GM12892 (cell line): ENCODE measurements around the gene ORAI3.

ENCODE experiments used
- DNase-seq: peaks from one replicate; pipeline ENCODE4 v3.0.0; 2011; ENCODE audit not compliant: insufficient read length
- FAIRE-seq: peaks from 2 replicates; lab custom pipeline; 2011; peaks lifted over from hg19 to GRCh38; lab: Jason Lieb, UNC
- POLR2A ChIP-seq: IDR thresholded peaks from 2 replicates; pipeline ENCODE4 v1.6.1; 2011; ENCODE audit warnings: low read depth, low read length, control low read depth
- POLR2AphosphoS5 ChIP-seq: IDR thresholded peaks from 2 replicates; pipeline ENCODE4 v1.6.1; 2011; ENCODE audit warnings: low read depth, low read length, control low read depth
- TAF1 ChIP-seq: IDR thresholded peaks from 2 replicates; pipeline ENCODE4 v1.6.1; 2011; ENCODE audit warnings: low read depth, mild to moderate bottlenecking, control low read depth, low read length, borderline replicate concordance

The ORAI3 gene

GRCh38 chr16:30910427-30911029 lies 38.3 kb upstream of the ORAI3 start:
- TF ChIP-seq POLR2A (no peak), POLR2AphosphoS5 (no peak), TAF1 (no peak)
- FAIRE-seq (no peak), DNase-seq (no peak)

DNA sequence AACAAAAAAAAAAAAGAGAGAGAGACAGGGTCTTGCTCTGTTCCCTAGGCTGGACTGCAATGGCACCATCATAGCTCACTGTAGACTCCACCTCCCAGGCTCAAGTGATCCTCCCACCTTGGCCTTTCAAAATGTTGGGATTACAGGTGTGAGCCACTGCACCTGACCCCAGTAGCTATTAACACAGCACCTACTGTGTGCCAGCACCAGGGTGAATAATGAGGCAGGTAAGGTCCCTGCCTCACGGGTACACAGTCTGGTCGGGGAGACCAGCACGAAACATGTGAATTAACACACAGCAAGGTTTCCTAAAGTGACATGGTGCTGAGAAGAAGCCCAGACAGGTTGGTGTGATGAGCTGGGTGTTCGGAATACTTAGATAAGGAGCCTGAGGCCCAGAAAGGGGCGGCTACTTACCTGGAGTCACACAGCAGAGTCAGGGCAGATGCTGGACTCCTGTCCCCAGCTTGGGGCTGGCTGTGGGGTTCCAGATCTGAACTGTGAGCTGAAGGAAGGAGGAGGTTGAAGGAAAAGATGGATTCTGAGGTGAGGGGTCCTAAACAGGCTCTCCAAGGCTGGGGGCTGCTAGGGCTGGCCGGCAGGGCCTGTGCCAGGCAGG lies 36.0 kb upstream of the ORAI3 start:
- no peak for DNase-seq
- TF ChIP-seq TAF1 (no peak), POLR2A (no peak), POLR2AphosphoS5 (no peak)
- no peak for FAIRE-seq

GRCh38 chr16:30914830-30915229 lies 34.0 kb upstream of the ORAI3 start:
- FAIRE-seq (no peak), DNase-seq (no peak)
- no peak for TF ChIP-seq POLR2AphosphoS5
- TF ChIP-seq POLR2A, result no peak
- no peak for TF ChIP-seq TAF1

DNA sequence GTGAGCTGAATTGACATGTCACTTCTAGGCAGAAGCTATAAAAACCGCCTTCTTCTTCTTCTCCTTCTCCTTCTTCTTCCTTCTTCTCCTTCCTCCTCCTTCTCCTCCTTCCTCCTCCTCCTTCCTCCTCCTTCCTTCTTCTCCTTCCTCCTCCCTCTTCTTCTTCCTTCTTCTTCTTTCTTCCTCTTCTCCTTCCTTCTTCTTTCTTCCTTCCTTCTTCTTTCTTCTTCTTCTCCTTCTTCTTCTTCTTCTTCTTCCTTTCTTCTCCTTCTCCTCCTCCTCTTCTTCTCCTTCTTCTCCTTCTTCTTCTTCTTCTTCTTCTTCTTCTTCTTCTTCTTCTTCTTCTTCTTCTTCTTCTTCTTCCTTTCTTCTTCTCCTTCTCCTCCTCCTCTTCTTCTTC lies 30.3 kb upstream of the ORAI3 start:
- TF ChIP-seq POLR2A, result no peak
- TF ChIP-seq TAF1, result no peak
- TF ChIP-seq POLR2AphosphoS5, result no peak
- no peak for FAIRE-seq
- no peak for DNase-seq

- TF ChIP-seq POLR2A, result no peak
- TF ChIP-seq POLR2AphosphoS5, result no peak
- TF ChIP-seq TAF1, result no peak
- FAIRE-seq, result no peak
- DNase-seq, result no peak
These were observed 28.0 kb upstream of the ORAI3 start for GRCh38 chr16:30920891-30921290.

DNA sequence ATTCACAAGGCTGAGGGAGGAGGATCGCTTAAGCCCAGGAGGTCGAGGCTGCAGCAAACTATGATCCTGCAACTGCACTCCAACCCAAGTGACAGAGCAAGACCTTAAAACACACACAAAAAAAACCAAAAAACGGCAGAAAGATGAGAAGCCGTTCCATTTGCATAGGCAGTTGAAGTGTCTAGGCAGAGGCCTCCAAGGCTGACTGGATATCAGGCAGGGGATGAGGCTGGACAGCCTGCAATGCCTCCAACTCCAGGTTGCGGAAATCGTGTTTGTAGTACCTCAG lies 27.5 kb upstream of the ORAI3 start:
- FAIRE-seq (peak; percentile 83), DNase-seq (no peak)
- no peak for TF ChIP-seq TAF1
- no peak for TF ChIP-seq POLR2A

DNA sequence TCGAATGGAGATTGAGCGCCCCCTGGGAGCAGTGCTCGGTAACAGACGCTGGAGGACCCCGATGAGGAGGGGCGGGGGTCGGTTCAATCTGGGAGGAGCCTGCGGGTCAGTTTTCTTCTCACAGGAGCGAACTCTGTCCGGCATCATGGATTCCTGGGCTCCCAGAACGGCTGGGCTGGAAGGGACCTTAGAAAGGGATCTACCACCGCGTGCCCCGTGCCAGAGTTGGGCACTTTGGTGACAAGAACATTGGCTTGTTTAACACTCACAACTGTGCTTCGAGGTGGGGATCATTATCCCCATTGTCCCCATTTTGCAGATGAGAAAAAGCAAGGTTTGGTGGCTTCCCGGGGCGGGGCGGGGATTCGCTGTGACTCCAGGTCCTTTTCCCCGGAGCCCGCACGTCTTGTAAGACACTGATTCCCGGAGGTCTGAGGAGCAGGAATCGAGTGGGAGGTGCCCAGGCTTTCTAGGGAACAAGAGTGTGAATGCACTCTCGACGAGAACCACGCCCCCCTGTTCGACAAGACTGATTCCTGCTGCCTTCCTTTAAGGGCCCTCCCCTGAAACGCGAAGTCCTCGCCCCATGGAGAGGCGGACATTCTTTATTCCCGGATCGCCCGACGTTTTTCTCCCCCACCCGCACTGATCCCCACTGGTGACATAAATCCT lies 27.0 kb upstream of the ORAI3 start:
- peak; percentile 58 for DNase-seq
- TF ChIP-seq TAF1, result no peak
- no peak for TF ChIP-seq POLR2A
- TF ChIP-seq POLR2AphosphoS5, result no peak
- no peak for FAIRE-seq

DNA sequence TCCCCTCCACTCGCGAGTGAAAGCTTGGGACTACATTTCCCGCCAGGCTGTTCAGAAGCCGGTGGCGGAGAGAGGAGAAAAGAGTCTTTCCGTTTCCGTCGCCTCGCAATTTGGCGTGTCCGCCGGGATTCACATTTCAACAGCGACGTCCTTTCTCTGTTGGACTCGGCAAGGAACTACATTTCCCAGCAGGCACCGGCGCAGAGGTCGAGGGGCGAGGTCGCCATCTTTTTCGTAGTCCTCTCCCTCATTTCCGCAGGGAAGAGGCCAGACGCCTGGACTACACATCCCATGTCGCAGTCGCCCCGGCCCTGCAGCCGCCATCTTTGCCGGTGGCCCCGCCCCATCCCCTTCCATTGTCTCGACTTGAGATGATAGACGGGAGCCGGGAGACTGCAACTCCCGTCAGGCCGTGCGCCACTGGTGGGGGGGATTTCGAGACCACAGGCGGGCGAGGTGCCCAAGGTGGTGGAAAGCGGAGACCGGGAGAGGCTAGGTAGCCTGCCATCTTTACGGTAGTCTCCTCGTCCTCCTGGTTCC lies 26.4 kb upstream of the ORAI3 start:
- FAIRE-seq, result no peak
- DNase-seq, result peak; percentile 91
- TF ChIP-seq POLR2A (no peak), TAF1 (no peak), POLR2AphosphoS5 (no peak)

DNA sequence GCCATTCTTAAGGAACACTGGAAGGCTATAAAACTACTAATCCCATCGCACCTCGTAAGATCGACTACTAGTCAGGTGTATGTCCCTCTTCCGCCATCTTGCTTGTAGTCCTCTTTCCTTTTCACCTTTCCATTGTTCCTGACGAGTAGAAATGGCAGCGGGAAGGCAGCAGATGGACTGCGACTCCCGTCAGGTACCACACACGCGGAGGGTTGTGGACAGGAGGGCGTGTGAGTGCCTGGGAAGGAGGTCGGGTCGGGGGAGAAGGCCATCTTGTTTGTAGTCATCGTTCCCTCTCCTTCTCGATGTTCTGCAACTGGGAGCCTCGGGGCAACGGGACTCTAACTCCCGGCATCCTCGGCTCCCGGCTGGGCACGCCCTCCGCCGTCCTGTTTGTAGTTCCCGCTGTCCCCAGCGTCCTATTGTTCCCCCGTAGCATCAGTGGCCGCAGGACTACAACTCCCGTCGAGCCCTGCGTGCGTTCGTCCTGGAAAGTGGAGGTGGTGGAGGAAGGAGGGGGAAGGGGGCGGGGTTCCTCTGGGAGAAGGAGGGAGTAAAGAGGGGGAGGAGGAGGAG lies 25.8 kb upstream of the ORAI3 start:
- FAIRE-seq (peak; percentile 99), DNase-seq (peak; percentile 95)
- TF ChIP-seq POLR2AphosphoS5 (no peak), TAF1 (peak; percentile 59; the same call in 1 of the 2 replicates), POLR2A (peak; percentile 38; the same call in 1 of the 2 replicates)

GRCh38 chr16:30923554-30924075 lies 25.3 kb upstream of the ORAI3 start, which contains the start of gene FBXL19:
TSS of gene FBXL19 (plus strand) at chr16:30923572. CDS start at chr16:30925755, 2,183 bp downstream.
- FAIRE-seq (no peak), DNase-seq (peak; percentile 73)
- TF ChIP-seq POLR2A (no peak), POLR2AphosphoS5 (no peak), TAF1 (no peak)

GRCh38 chr16:30924076-30924912 lies 24.6 kb upstream of the ORAI3 start:
- TF ChIP-seq POLR2AphosphoS5 (no peak; the same call in 1 of the 2 replicates), TAF1 (no peak), POLR2A (peak; percentile 47; the same call in 1 of the 2 replicates)
- FAIRE-seq, result no peak

More at GRCh38 chr16:30924076-30924912, 24.6 kb upstream of the ORAI3 start:
- DNase-seq, result no peak
